Psoas muscle (tissue), 8 donors: ENCODE measurements around the gene ENTR1. TPM values are rescaled to one million over a fixed set of nuclear protein-coding genes. Genes with fewer than 3 reads are reported as not detected.

ENCODE experiments used
- ATAC-seq, 4 donors: fragments of 200-7000 bp; cut with Tn5 transposase; one replicate each; pipeline ENCODE4 v1.9.1; 2020; ENCODE audit warnings: moderate library complexity in 3 of 4, mild to moderate bottlenecking in 2 of 4
- DNase-seq, 2 donors: peaks; one replicate each; pipeline ENCODE4 v3.0.0-alpha.2; 2020
- H3K27ac ChIP-seq: fragments of 200-600 bp; one replicate; pipeline ENCODE4 v1.8.0; 2022
- H3K27me3 ChIP-seq, 3 donors: fragments of 200-600 bp in 1 of 3; one replicate each; pipeline versions ENCODE4 v1.6.1 to v1.8.0; 2013 to 2022; ENCODE audit warnings: low read length in 2 of 3, mild to moderate bottlenecking in 2 of 3, moderate library complexity in 1 of 3; ENCODE audit not compliant: insufficient read depth in 3 of 3
- H3K36me3 ChIP-seq, 2 donors: fragments of 200-600 bp in 1 of 2; one replicate each; pipeline versions ENCODE4 v1.6.1 to v1.8.0; 2013 to 2022; ENCODE audit warnings: low read depth in 1 of 2, mild to moderate bottlenecking in 1 of 2, moderate library complexity in 1 of 2; ENCODE audit not compliant: insufficient read depth in 1 of 2
- H3K4me1 ChIP-seq: fragments of 200-600 bp; one replicate; pipeline ENCODE4 v1.8.0; 2022
- H3K4me3 ChIP-seq: fragments of 200-600 bp; one replicate; pipeline ENCODE4 v1.8.0; 2022; ENCODE audit warnings: mild to moderate bottlenecking
- H3K9me3 ChIP-seq: fragments of 200-600 bp; one replicate; pipeline ENCODE4 v1.8.0; 2022
- CTCF ChIP-seq: fragments of 200-600 bp; IDR thresholded peaks from one replicate; pipeline ENCODE4 v1.8.0; 2022; ENCODE audit warnings: antibody characterized with exemption
- WGBS, 3 donors: extraction: QIAGEN DNeasy Blood & Tissue Kit; methylation state at CpG; one replicate each; pipeline versions ENCODE4 v1.1.6 to v1.1.7; 2013; 5-methylcytosine and 5-hydroxymethylcytosine counted together
- intact Hi-C, 2 donors: fragments of 100-400 bp; cut with DNase I; formaldehyde crosslinking; loops; one replicate each; pipeline versions ENCODE4 v1.11.0 to v1.14.2; 2022
- polyA plus RNA-seq, 3 donors: library from polyadenylated mRNA; stranded (reverse); fragments of 200-250 nt; gene quantifications; one replicate each; pipeline ENCODE4 v1.2.3, GENCODE V29; 2013
- total RNA-seq, 4 donors: library from RNA; stranded (reverse); fragmentation: NEBNext Ultra II Directional in 2 of 4; extraction: Animal tissue kit (Norgen Biotek cat#: 25700) in 2 of 4; gene quantifications; one replicate each; pipeline versions ENCODE4 v1.2.1 to v1.2.4, GENCODE V29; 2021 to 2023
- donor health status: healthy with polysubstance abuse.
- donor health status: DM: no; HTN: no; CAD: no; lungs with moderate emphysema.
- donor health status: Bipolar disorder and iron deficiency.
- donor health status: healthy.
- donor health status: DM: yes; HTN: yes; CAD: no.
- donor health status: DM: no; HTN: no; CAD: no.
- donor health status: DM: no; HTN: no; CAD: no.
- donor health status: DM: yes; HTN: yes; CAD: no.

ENTR1 gene
- total and polyA plus RNA-seq, 7 donors = 16.0 to 53.0 (median 34.2) TPM

DNA sequence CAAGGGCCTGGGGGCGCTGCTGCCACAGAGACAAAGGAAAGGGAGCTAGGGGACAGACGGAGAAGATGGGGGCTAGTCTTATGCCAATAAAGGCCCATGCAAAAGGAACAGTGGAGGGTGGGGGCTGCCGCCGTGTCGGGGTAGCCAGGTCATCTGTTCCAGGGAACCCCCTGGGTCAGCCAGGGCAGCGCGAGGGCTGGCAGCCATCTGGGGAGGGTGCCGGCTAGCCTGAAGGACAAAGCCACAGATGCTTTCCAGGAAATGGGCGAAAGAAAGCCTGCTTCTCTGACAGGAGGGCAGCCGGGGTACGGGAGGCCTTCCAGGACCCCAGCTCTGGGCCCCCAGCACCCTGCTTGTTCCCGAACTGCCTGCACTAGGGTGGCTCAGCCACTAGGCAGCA lies 35.3 kb downstream of the ENTR1 start:
- 91 to 93% (median 91%) methylated on average over 12 of the region's 12 CpGs for WGBS, 3 donors
- H3K4me3 ChIP-seq = no peak overlapping the region
- no peak for ATAC-seq
- no peaks in the 10 kb centered on the region for H3K9me3 ChIP-seq
- intact Hi-C loops = no loop called here
- H3K4me1 ChIP-seq = no peaks in the 10 kb centered on the region
- peaks cover 0 to 24% of the 10 kb centered on the region in 2 donors for H3K36me3 ChIP-seq
- no peak overlapping the region for H3K27ac ChIP-seq
- DNase-seq = no peak
- TF ChIP-seq CTCF = no peak
- H3K27me3 ChIP-seq = no peaks in the 10 kb centered on the region

GRCh38 chr9:136374183-136374575 lies 36.2 kb downstream of the ENTR1 start:
- 83 to 84% (median 84%) methylated on average over 14 of the region's 14 CpGs for WGBS, 3 donors
- TF ChIP-seq CTCF = no peak

DNA sequence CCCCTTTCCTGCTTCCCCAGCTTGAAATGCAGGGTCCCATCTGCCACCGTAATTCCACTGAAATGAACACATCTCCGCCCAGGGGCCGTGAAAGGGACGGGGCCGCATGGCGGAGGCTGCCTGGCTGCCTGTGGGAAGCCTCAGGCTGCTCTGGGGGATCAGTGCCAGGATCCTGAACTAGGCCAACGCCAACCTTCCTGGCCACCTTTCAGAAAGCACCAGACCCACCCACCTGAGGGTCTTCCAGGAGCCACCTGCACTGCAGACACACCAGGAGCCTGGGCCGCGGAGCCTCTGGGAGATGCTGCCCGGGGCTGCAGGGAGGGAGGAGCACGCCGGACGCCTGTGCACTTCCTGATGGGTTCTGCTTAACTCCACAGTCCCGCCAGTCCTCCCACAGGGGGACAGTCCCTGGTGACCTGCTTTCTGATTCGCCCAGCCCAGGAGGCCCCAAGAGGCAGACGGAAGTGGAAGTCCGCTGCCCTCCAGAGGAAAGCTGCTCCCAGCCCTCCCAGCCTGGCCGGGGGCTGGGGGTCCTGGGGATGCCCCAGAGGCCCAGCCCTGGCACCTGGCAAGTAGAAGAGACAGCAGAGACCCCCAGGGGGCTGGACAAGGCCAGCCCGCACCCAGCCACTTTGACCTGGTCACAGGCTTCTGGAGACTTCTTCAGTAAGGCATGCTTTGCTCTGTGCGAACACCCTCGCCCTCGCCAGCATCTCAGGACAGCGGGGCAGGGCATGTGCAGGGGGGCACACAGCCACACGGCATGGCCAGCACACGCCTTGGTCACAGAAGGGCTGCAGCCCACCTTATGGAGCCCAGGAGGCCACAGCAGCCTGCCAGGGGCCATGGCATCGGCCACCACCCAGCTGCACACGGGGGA lies 36.9 kb downstream of the ENTR1 start, which contains the start of gene CARD9:
CARD9 (minus strand) TSS at position 370 of the 883 bp plus-strand sequence. CDS start 1,591 bp downstream, outside the sequence.
- ATAC-seq (peak in 1 of 4 donors; percentile 41), DNase-seq (no peak)
- TF ChIP-seq CTCF = no peak
- no peaks in the 10 kb centered on the region for H3K9me3 ChIP-seq
- H3K27ac ChIP-seq = no peak within 1 kb of the TSS
- 69% methylated on average over 26 to 27 of the region's 27 CpGs for WGBS, 3 donors
- no peaks in the 10 kb centered on the region for H3K4me1 ChIP-seq
- peak within 1 kb of the TSS; percentile 22 for H3K4me3 ChIP-seq
- intact Hi-C loops = no loop called here
- peaks cover 0 to 8% of the 10 kb centered on the region in 2 donors for H3K36me3 ChIP-seq
- peaks cover 0 to 6% (median 0%) of the 10 kb centered on the region in 3 donors for H3K27me3 ChIP-seq

More at GRCh38 chr9:136374183-136374575, 36.2 kb downstream of the ENTR1 start:
- no peaks in the 10 kb centered on the region for H3K9me3 ChIP-seq
- ATAC-seq (no peak), DNase-seq (no peak)
- H3K4me3 ChIP-seq = no peak overlapping the region
- peaks cover 0 to 15% of the 10 kb centered on the region in 2 donors for H3K36me3 ChIP-seq
- intact Hi-C loops = no loop called here
- no peak overlapping the region for H3K27ac ChIP-seq
- H3K4me1 ChIP-seq = no peaks in the 10 kb centered on the region
- peaks cover 0 to under 1% (median 0%) of the 10 kb centered on the region in 3 donors for H3K27me3 ChIP-seq

DNA sequence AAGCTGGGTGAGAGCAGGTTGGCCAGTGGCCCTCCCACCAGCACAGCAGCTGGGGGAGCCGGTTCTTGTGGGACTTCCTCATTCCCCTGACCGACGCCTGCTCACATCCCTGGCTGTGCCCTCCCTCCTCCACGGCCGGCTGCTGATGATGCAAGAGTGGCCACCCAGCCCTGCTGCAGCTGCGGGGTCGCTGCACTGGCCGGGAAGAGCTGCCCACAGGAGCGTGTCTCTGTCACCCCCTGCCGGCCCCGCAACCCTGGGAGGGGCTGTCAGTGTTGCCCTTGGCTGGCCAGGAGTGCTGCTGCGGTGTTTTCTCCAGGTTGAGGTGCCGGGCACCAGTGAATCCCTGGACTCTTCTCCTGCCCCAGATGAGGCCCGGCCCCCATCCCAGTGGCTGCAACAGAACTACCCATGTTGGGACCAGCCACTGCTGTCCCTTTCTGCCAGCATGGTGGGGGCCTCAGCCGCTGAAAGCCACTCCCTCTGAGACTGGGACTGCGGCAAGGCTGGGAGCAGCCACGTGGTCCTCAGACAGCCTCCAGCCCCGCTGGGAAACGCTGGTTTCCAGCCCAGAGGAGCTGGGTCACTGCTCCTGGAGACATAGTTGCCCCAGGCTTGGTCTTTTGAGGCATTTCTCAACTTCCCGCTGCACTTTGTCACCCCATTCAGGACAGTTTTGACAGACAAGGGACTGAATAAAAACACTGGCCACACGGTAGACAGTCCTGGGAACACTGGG lies 37.7 kb downstream of the ENTR1 start:
- no peaks in the 10 kb centered on the region for H3K9me3 ChIP-seq
- ATAC-seq (peak; percentile 20 to 56 (median 26)), DNase-seq (peak; percentile 72 to 82)
- intact Hi-C loops = no loop called here
- no peak for TF ChIP-seq CTCF
- H3K27ac ChIP-seq = no peak overlapping the region
- H3K36me3 ChIP-seq = peaks cover 0 to 3% of the 10 kb centered on the region in 2 donors
- 17 to 22% (median 18%) methylated on average over 21 of the region's 21 CpGs for WGBS, 3 donors
- H3K27me3 ChIP-seq = peaks cover 0 to 13% (median 0%) of the 10 kb centered on the region in 3 donors
- no peaks in the 10 kb centered on the region for H3K4me1 ChIP-seq
- peak overlapping the region; percentile 22 for H3K4me3 ChIP-seq
